GM18507 (cell line): ENCODE results near the gene RNPEP.
"Not testable (repeated sequence)": the region's sequence is repeated elsewhere in the genome, so short reads cannot be mapped to it uniquely, and the experiment has no call there.

Source experiments
- DNase-seq: peaks from one replicate; pipeline ENCODE4 v3.0.0; 2011; ENCODE audit warnings: low read depth; ENCODE audit not compliant: insufficient read length; ENCODE audit errors: extremely low spot score
- FAIRE-seq: peaks from 2 replicates; lab custom pipeline; 2011; peaks lifted over from hg19 to GRCh38; lab: Jason Lieb, UNC

Gene RNPEP

GRCh38 chr1:201982623-201983379, at the start of gene RNPEP:
RNPEP (plus strand) TSS chr1:201982648; CDS start chr1:201982667, 19 bp downstream.
- DNase-seq (peak; percentile 35), FAIRE-seq (peak; percentile 64)

- DNase-seq, result no peak
- no peak for FAIRE-seq
These were observed 48.5 kb upstream of the RNPEP start for GRCh38 chr1:201933840-201934430.

GRCh38 chr1:201937624-201938213, 44.7 kb upstream of the RNPEP start:
- no peak for FAIRE-seq
- no peak for DNase-seq

- no peak for FAIRE-seq
These were observed 43.9 kb upstream of the RNPEP start for GRCh38 chr1:201938440-201939035.

GRCh38 chr1:201939148-201939547, 43.3 kb upstream of the RNPEP start:
- FAIRE-seq, result no peak

More at GRCh38 chr1:201938440-201939035, 43.9 kb upstream of the RNPEP start:
- DNase-seq, result no peak

GRCh38 chr1:201939574-201939973, 42.9 kb upstream of the RNPEP start:
- DNase-seq (no peak), FAIRE-seq (no peak)

More at GRCh38 chr1:201939148-201939547, 43.3 kb upstream of the RNPEP start:
- DNase-seq, result no peak

GRCh38 chr1:201940316-201940715, 42.1 kb upstream of the RNPEP start:
- not testable (repeated sequence) for DNase-seq, FAIRE-seq

GRCh38 chr1:201941420-201942128, 40.9 kb upstream of the RNPEP start:
- FAIRE-seq, result no peak
- no peak for DNase-seq

- no peak for FAIRE-seq
These were observed 40.3 kb upstream of the RNPEP start for GRCh38 chr1:201942129-201942495.

GRCh38 chr1:201944002-201944401, 38.4 kb upstream of the RNPEP start:
- DNase-seq (no peak), FAIRE-seq (no peak)

More at GRCh38 chr1:201942129-201942495, 40.3 kb upstream of the RNPEP start:
- DNase-seq, result no peak

- FAIRE-seq, result no peak
These were observed 37.8 kb upstream of the RNPEP start for GRCh38 chr1:201944639-201945038.

GRCh38 chr1:201945157-201945556, 37.3 kb upstream of the RNPEP start:
- FAIRE-seq (no peak), DNase-seq (no peak)

More at GRCh38 chr1:201944639-201945038, 37.8 kb upstream of the RNPEP start:
- DNase-seq, result no peak

GRCh38 chr1:201945863-201946223, 36.6 kb upstream of the RNPEP start:
- FAIRE-seq, result no peak

GRCh38 chr1:201946224-201946908, 36.1 kb upstream of the RNPEP start, which contains the start of gene LMOD1:
LMOD1 (minus strand) TSS chr1:201946548; CDS start chr1:201946340, 208 bp downstream.
- DNase-seq (no peak), FAIRE-seq (no peak)

More at GRCh38 chr1:201945863-201946223, 36.6 kb upstream of the RNPEP start:
- DNase-seq, result no peak

GRCh38 chr1:201947697-201948008, 34.8 kb upstream of the RNPEP start:
- DNase-seq (no peak), FAIRE-seq (no peak)

GRCh38 chr1:201949491-201949890, 33.0 kb upstream of the RNPEP start:
- DNase-seq, result no peak
- no peak for FAIRE-seq

GRCh38 chr1:201954263-201955008, 28.0 kb upstream of the RNPEP start:
- no peak for FAIRE-seq
- DNase-seq, result no peak

GRCh38 chr1:201955009-201955728, 27.3 kb upstream of the RNPEP start, which contains the start of gene TIMM17A:
TIMM17A (plus strand) TSS chr1:201955503; CDS start chr1:201955527, 24 bp downstream.
- DNase-seq (peak; percentile 91), FAIRE-seq (peak; percentile 99)
